Endodermal cell (in vitro differentiated cells): ENCODE results near the gene PHETA1. TPM values are rescaled to one million over a fixed set of nuclear protein-coding genes. Genes with fewer than 3 reads are reported as not detected.

Source experiments
- DNase-seq: peaks from one replicate; pipeline ENCODE4 v3.0.0-alpha.2; 2017
- H3K27ac ChIP-seq: 2 replicates; pipeline ENCODE4 v1.5.1; 2013; ENCODE audit warnings: mild to moderate bottlenecking, low read depth, low read length, moderate library complexity
- H3K27me3 ChIP-seq: 2 replicates; pipeline ENCODE4 v1.6.1; 2013; ENCODE audit warnings: mild to moderate bottlenecking, low read length, moderate library complexity; ENCODE audit not compliant: insufficient read depth, control insufficient read depth, poor library complexity, severe bottlenecking
- H3K36me3 ChIP-seq: 2 replicates; pipeline ENCODE4 v1.7.0; 2013; ENCODE audit warnings: mild to moderate bottlenecking, low read length, moderate library complexity; ENCODE audit not compliant: control insufficient read depth, insufficient read depth
- H3K4me1 ChIP-seq: one replicate; pipeline ENCODE4 v1.7.0; 2013; ENCODE audit warnings: low read length; ENCODE audit not compliant: control insufficient read depth, insufficient read depth
- H3K4me3 ChIP-seq: 2 replicates; pipeline ENCODE4 v1.5.1; 2013; ENCODE audit warnings: mild to moderate bottlenecking, low read length, moderate library complexity
- H3K9ac ChIP-seq: 2 replicates; pipeline ENCODE4 v1.6.1; 2013; ENCODE audit warnings: mild to moderate bottlenecking, low read length, moderate library complexity; ENCODE audit not compliant: poor library complexity, severe bottlenecking; ENCODE audit errors: extremely low read depth
- H3K9me3 ChIP-seq: 2 replicates; pipeline ENCODE4 v1.6.1; 2013; ENCODE audit warnings: mild to moderate bottlenecking, low read length, moderate library complexity; ENCODE audit not compliant: control insufficient read depth
- H3K27ac Mint-ChIP-seq: 2 replicates; pipeline ENCODE4 v1.8.0; 2020; ENCODE audit warnings: mixed read lengths
- H3K27me3 Mint-ChIP-seq: 2 replicates; pipeline ENCODE4 v1.8.0; 2021; ENCODE audit warnings: mild to moderate bottlenecking, mixed read lengths; ENCODE audit not compliant: insufficient read depth
- H3K36me3 Mint-ChIP-seq: 2 replicates; pipeline ENCODE4 v1.8.0; 2020; ENCODE audit warnings: low read depth, mixed read lengths
- H3K4me1 Mint-ChIP-seq: 2 replicates; pipeline ENCODE4 v1.8.0; 2020; ENCODE audit warnings: mixed read lengths
- H3K4me3 Mint-ChIP-seq: 2 replicates; pipeline ENCODE4 v1.8.0; 2020; ENCODE audit warnings: mild to moderate bottlenecking, moderate library complexity, mixed read lengths
- H3K9me3 Mint-ChIP-seq: 2 replicates; pipeline ENCODE4 v1.8.0; 2020; ENCODE audit warnings: mild to moderate bottlenecking, mixed read lengths
- WGBS, 2 experiments: methylation state at CpG; one replicate each; pipeline versions ENCODE4 v1.1.5 to v1.1.7; 2013; ENCODE audit warnings: missing lambda C conversion rate in 2 of 2, mixed read lengths in 1 of 2; ENCODE audit not compliant: insufficient coverage in 1 of 2, insufficient read length in 1 of 2; 5-methylcytosine and 5-hydroxymethylcytosine counted together
- total RNA-seq, 2 donors: library from RNA; stranded (reverse); fragmentation: NEBNext Ultra II Directional in 1 of 2; extraction: Animal tissue kit (Norgen Biotek cat#: 25700) in 1 of 2; gene quantifications; 2 replicates in 1 of 2; 3 replicates in 1 of 2; pipeline ENCODE4 v1.2.1, GENCODE V29; 2021
- TF ChIP-seq, protein P1 (sequence below): fragments of 200-600 bp; sonication (generic); conservative IDR thresholded peaks from 2 replicates; pipeline ENCODE4 v1.5.0; 2021; ENCODE audit warnings: antibody characterized with exemption, mild to moderate bottlenecking

PHETA1 gene
- total RNA-seq, 2 donors from 2014 or later: 15.0 to 19.2 TPM

DNA sequence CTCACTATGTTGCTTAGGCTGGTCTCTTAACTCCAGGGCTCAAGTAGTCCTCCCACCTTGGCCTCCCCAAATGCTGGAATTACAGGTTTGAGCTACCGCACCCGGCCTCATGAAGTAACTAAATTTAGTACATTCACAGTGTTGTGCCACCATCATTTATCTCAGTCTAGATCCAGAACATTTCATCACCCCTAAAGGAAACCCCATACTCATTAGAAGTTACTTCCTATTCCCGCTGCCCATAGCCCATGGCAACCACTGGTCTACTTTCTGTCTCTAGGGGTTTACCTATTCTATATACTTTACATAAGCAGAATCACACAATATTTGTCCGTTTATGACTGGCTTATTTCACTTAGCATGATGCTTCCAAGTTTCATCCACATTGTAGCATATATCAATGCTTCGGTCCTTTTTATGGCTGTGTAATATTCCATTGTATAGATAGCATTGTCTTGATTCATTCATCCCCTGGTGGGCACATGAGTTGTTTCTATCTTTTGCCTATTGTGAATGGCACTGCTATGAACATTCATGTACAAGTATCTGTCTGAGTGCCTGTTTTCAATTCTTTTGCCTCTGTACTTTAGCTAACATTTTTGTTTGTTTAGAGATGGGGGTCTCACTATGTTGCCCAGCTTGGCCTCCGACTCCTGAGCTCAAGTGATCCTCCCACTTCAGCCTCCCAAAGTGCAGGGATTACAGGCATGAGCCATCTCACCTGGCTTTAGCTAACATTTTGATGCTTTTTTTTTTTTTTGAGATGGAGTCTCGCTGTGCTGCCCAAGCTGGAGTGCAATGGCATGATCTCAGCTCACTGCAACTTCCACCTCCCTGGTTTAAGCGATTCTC lies 26.7 kb upstream of the PHETA1 start:
- peaks cover 2% of the 10 kb centered on the region for H3K4me1 Mint-ChIP-seq
- H3K9me3 Mint-ChIP-seq: no peaks in the 10 kb centered on the region
- 79 to 93% methylated on average over 7 to 8 of the region's 8 CpGs for WGBS, 2 experiments
- no peak overlapping the region for H3K27ac ChIP-seq
- no peak for DNase-seq
- H3K27me3 ChIP-seq: no peaks in the 10 kb centered on the region
- H3K9ac ChIP-seq: no peak overlapping the region
- no peaks in the 10 kb centered on the region for H3K9me3 ChIP-seq
- H3K27me3 Mint-ChIP-seq: peaks cover 3% of the 10 kb centered on the region
- no peak overlapping the region for H3K4me3 ChIP-seq
- H3K4me3 Mint-ChIP-seq: no peak overlapping the region
- no peak overlapping the region for H3K27ac Mint-ChIP-seq
- H3K4me1 ChIP-seq: no peaks in the 10 kb centered on the region
- no peaks in the 10 kb centered on the region for H3K36me3 Mint-ChIP-seq
- TF ChIP-seq, protein P1, sequence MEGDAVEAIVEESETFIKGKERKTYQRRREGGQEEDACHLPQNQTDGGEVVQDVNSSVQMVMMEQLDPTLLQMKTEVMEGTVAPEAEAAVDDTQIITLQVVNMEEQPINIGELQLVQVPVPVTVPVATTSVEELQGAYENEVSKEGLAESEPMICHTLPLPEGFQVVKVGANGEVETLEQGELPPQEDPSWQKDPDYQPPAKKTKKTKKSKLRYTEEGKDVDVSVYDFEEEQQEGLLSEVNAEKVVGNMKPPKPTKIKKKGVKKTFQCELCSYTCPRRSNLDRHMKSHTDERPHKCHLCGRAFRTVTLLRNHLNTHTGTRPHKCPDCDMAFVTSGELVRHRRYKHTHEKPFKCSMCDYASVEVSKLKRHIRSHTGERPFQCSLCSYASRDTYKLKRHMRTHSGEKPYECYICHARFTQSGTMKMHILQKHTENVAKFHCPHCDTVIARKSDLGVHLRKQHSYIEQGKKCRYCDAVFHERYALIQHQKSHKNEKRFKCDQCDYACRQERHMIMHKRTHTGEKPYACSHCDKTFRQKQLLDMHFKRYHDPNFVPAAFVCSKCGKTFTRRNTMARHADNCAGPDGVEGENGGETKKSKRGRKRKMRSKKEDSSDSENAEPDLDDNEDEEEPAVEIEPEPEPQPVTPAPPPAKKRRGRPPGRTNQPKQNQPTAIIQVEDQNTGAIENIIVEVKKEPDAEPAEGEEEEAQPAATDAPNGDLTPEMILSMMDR: no peak
- H3K36me3 ChIP-seq: no peaks in the 10 kb centered on the region

DNA sequence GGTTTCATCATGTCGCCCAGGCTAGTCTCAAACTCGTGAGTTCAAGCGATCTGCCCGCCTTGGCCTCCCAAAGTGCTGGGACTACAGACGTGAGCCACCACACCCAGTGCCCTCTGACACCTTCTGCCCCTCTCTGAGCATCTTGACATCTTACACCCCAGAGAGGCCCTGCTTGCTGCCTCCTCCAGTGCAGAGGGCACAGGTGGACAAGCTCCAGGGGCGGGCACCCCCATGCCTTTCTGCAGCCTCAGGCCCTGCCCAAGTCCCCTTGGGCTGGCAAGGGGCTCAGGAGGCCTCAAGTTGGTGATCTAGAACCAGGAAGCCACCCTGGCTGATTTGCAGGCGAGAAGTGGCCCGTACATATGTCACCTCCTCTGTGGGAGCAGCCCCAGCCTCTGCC lies 25.6 kb upstream of the PHETA1 start:
- H3K4me3 Mint-ChIP-seq: no peak overlapping the region
- WGBS, 2 experiments: 82 to 87% methylated on average over 2 to 8 of the region's 8 CpGs
- H3K27me3 ChIP-seq: no peaks in the 10 kb centered on the region
- no peak overlapping the region for H3K27ac ChIP-seq
- TF ChIP-seq, protein P1: no peak
- no peak for DNase-seq
- no peaks in the 10 kb centered on the region for H3K9me3 Mint-ChIP-seq
- H3K4me1 ChIP-seq: no peaks in the 10 kb centered on the region
- H3K27ac Mint-ChIP-seq: no peak overlapping the region
- no peaks in the 10 kb centered on the region for H3K9me3 ChIP-seq
- no peak overlapping the region for H3K4me3 ChIP-seq
- peaks cover 3% of the 10 kb centered on the region for H3K27me3 Mint-ChIP-seq
- no peaks in the 10 kb centered on the region for H3K36me3 Mint-ChIP-seq
- H3K36me3 ChIP-seq: no peaks in the 10 kb centered on the region
- peaks cover 2% of the 10 kb centered on the region for H3K4me1 Mint-ChIP-seq
- no peak overlapping the region for H3K9ac ChIP-seq

DNA sequence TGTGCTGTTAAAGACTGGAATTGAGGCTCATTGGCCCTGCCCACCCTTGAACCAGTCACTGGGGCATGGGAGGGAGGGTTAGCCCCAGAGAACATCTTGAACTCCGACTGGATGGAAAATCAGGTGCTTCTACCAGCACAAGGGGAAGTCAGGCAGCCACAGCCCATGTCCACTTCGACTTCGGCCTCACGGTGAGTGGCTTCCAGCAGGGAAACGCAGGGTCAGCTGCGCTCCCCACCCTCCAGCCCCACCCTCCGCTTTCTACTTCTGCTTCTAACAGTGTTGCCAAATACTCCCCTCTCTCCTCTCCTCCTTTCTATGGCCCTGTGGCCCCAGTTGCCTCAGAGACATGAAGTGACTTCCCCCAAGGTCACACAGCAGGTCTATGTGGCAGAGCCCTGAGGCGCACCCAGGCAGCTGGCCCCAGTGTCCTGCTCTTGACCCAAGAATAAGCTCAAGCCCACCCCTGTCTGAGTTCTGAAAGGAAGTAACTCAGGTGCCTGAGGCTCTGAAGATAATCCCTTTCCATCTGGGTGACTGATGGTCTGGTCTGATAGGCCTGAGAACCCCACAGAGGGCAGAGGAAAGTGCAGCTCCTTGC lies 24.9 kb upstream of the PHETA1 start:
- Mint-ChIP-seq H3K4me1 (peaks cover 2% of the 10 kb centered on the region), H3K36me3 (no peaks in the 10 kb centered on the region), H3K9me3 (no peaks in the 10 kb centered on the region), H3K4me3 (no peak overlapping the region), H3K27ac (peak overlapping the region; percentile 46), H3K27me3 (peaks cover 3% of the 10 kb centered on the region)
- H3K27me3 ChIP-seq: no peaks in the 10 kb centered on the region
- H3K4me1 ChIP-seq: no peaks in the 10 kb centered on the region
- WGBS, 2 experiments: 82 to 88% methylated on average over 3 to 8 of the region's 8 CpGs
- peak; percentile 58 for DNase-seq
- TF ChIP-seq, protein P1: no peak
- H3K9ac ChIP-seq: no peak overlapping the region
- no peaks in the 10 kb centered on the region for H3K9me3 ChIP-seq
- no peak overlapping the region for H3K27ac ChIP-seq
- no peaks in the 10 kb centered on the region for H3K36me3 ChIP-seq
- no peak overlapping the region for H3K4me3 ChIP-seq
